Esophagus squamous epithelium (tissue), 4 donors: Measurements from ENCODE around the gene HORMAD2.

Experiments
- CTCF ChIP-seq, 6 experiments: fragments of 450-650 bp in 4 of 6; fragments of 200-600 bp in 2 of 6; sonication (generic) in 2 of 6; IDR thresholded peaks; one replicate each; pipeline ENCODE4 v1.5.1; 2016 to 2019; ENCODE audit warnings: antibody characterized with exemption in 6 of 6, mild to moderate bottlenecking in 4 of 6, moderate library complexity in 4 of 6
- POLR2A ChIP-seq, 4 donors: fragments of 450-650 bp; IDR thresholded peaks; one replicate each; pipeline ENCODE4 v1.6.1; 2017; ENCODE audit warnings: antibody characterized with exemption in 4 of 4, mild to moderate bottlenecking in 4 of 4, moderate library complexity in 3 of 4

- TF ChIP-seq CTCF (IDR thresholded peaks at IDR 0.05) (no peak), POLR2A (IDR thresholded peaks at IDR 0.05) (no peak)
These were observed 117.1 kb downstream of the HORMAD2 start for GRCh38 chr22:30197389-30197788.
